ENCODE data around the gene RALGPS1.

The RALGPS1 gene

DNA sequence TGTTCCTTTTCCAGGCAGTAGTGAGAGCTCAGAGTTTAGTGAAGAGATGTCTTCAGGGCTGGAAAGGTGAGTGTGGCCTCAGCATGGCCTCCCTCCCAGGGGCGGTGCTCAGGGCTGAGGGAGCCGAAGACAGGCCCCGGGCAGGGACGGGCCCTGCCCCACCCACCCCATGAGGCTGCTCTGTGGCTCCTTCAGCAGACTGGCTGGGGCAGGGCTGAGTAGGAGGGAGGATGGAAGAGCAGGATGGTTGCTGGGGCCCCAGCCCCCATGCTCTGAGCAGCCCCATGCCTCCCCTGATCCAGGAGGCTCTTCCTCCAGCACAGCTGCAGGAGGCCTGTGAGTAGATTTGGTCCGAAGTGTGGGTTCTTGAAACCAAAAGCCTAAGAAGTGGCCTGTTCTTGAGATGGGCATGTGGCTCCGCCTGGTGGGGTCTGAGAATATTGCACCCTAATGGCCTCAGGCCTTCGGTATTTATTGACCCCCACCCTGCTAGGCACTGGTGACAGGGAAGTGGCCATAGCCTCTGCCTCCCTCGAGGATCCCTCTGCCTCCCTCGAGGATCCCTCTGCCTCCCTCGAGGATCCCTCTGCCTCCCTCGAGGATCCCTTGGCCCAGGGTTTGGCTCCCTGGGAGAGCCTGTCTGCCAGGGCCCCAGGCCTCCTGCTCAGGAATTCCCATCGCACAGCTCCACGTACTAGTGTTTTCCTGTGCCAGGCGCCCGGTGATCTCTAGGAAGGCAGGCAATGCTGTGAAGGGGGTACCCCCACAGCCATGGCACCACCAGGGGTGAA lies 284.6 kb downstream of the RALGPS1 start:
- peak; percentile 46 to 71 (median 58) for DNase-seq (ENCODE audit: low read depth in 3 of 3, low spot score in 1 of 3)

DNA sequence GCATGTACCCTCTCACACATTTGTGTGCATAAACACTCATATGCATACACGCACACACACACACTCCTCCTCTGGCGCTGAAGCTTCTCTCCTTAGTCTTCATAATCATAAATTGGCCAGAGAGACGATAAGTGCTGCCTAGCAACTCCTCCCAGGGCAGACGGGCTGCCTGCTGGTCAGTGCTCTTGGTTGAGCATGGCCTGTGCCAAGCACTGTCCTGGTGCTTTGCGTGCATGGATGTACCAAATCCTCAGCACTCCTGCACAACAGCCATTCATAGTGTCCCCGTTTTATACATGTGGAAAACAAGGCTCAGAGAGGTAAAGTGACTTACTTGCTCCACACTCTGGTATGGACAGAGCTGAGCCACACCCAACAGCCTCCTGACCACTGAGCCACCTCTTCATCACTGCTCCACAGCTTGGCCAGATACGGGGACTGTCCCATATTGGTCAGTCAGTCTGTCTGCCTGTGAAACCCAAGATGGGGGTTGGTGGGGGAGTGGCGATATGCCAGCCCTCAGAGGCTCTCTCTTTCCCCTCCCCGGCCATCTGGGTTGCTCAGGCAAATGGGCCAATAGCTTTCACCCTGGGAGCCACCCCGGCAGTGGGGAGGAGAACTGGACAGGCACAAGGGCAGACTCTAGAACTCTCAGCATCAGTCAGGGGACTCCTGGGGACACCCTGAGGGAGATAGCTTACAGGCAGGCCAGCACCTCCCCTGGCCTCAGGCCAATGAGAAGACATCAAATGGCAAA lies 285.7 kb downstream of the RALGPS1 start:
- DNase-seq (ENCODE audit: low read depth in 3 of 3, low spot score in 1 of 3) = no peak

DNA sequence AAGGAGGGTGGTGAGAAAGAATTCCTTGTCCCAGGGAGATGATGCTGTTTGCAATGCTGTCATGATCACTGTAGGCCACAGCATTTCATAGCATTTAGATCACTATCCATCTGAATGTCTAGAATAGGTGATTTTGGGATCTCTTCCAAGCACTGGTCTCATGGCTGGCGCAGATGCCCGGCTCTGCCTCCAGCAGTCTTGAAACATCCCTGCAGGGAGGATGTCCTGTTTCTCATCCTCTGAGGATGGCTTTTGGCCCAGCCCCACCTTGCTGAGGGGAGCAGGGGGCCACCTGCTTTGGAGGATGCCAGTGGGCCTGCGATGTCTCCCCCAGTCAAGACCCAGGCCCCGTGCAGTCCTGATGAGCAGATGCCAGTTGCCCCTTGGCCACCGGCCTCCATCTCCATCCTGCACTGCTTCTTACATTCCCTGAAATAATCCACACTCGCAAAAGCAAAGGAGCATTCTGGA lies 286.5 kb downstream of the RALGPS1 start:
- DNase-seq (ENCODE audit: low read depth in 3 of 3, low spot score in 1 of 3) = no peak

DNA sequence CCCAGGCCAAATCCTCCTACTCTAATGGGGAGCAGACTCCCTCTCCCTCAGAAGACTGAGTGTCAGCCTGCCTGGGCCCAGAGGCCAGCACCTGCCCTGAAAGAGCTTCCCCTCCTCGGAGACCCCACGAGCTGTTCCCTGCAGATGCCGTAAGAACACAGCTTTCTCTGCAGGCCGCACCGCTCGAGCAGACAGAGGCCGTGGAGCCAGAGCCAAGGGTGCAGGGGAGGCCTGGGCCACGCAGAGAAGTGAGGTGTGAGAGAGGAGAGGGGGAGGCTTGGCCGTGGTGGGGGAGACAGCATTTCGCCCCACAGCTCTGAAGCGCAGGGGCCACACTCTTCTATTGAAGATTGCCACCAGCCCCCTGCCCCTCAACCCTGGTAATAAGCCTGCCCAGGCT lies 287.1 kb downstream of the RALGPS1 start:
- no peak for DNase-seq (ENCODE audit: low read depth in 3 of 3, low spot score in 1 of 3)

DNA sequence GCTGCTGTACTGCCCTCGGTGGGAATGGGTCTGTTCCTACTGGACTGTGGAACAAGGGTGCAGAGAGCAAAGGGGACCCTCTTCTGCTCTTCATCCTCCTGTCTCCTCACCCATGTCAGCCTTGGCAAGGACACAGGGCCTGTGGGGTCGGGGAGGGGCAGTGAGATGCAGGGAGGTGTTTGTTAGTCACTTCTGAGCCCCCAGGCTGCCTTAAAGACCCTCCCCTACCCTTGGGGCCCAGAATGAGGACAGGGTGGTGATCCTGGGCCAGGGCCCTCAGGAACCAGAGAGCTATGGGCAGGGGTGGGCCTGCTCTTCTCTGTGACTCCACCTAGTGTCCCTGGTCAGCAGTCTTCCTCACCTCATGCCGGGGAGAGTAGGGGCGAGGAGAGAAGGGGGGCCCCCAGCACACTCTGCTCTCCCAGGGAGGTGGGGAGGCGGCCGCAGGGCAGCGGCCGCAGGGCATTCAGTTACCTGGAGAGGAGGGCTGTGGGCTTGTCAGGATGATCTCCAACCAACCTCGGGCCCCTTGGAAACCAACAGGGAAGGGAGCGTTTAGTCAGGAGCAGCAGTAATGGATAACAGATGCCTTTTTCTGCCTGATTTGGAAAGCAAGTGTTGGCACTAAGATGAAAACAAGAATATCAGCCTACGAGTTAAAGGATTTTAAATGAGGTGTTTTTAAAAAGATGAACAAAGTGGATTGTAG lies 288.0 kb downstream of the RALGPS1 start:
- no peak for DNase-seq (ENCODE audit: low read depth in 3 of 3, low spot score in 1 of 3)

- no peak for DNase-seq (ENCODE audit: low read depth in 3 of 3, low spot score in 1 of 3)
These were observed 289.2 kb downstream of the RALGPS1 start for GRCh38 chr9:127203681-127204327.

- no peak for DNase-seq (ENCODE audit: low read depth in 3 of 3, low spot score in 1 of 3)
These were observed 290.3 kb downstream of the RALGPS1 start for GRCh38 chr9:127204771-127205470.

- DNase-seq (ENCODE audit: low read depth in 3 of 3, low spot score in 1 of 3) = no peak
These were observed 291.4 kb downstream of the RALGPS1 start for GRCh38 chr9:127205952-127206351.

GRCh38 chr9:127206666-127207065 lies 292.1 kb downstream of the RALGPS1 start:
- no peak for DNase-seq (ENCODE audit: low read depth in 3 of 3, low spot score in 1 of 3)

- DNase-seq (ENCODE audit: low read depth in 3 of 3, low spot score in 1 of 3) = no peak
These were observed 293.3 kb downstream of the RALGPS1 start for GRCh38 chr9:127207734-127208410.

- no peak for DNase-seq (ENCODE audit: low read depth in 3 of 3, low spot score in 1 of 3)
These were observed 293.8 kb downstream of the RALGPS1 start for GRCh38 chr9:127208416-127208815.

DNA sequence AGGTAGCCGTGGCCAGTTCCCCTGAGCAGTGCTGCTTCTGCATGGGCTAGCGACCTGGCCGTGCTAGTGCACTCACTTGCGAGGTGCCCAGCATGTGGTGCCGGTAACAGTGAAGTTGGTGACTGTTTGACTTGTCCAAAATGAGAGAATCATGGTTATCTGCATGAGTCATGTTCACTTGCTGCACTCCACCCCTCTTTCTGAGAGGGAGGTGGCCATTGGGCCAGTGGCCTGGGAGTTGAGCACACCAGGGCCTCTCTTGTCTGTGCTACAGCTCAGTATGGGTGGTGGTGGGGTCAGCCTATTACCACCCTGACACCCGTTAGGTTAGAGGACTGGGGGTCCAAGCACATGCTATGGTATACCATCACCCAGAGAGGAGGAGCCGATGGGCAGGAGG lies 294.6 kb downstream of the RALGPS1 start:
- no peak for DNase-seq (ENCODE audit: low read depth in 3 of 3, low spot score in 1 of 3)

GRCh38 chr9:127209948-127210640 lies 295.5 kb downstream of the RALGPS1 start:
- DNase-seq (ENCODE audit: low read depth in 3 of 3, low spot score in 1 of 3) = no peak

DNA sequence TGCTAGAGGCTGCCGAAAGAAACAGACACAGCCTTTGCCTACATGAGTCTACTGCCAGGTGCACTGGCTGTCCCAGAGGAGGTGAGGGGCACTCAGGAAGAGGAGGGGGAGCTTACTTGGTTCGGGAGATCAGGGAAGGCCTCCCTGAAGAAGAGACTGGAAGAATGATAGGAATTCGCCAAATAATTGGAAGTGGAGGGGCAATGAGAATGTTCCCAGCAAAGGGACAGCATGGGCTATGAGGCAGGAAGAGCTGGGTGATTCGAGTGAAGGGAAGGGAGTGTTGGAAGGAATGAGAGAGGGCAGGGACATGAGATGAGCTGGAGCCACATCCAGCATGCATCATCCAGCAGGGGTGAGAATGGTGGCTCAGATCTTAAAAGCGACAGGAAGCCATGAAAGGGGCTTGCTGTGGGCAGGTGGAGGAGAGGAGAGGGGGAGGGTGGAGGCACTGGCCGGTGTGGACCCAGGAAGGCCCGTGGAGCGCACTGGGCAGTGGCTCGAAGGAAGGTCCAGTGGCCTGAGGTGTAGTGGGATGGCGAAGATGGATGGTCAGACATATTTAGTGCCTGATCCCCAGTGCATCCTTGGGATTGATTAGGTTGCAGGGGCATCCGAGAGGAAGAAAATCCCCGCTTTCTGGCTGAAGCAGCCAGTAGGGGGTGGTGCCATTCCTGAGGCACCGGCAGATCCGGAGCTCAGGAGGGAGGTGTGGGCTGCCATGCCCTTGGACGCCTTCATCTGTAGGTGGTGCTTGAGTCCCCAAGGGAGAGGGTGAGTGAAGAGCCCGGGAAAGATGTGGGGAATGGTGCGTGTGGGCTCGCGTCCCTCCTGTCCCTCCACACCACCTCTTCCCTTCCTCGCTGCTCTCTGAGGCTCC lies 296.5 kb downstream of the RALGPS1 start:
- no peak for DNase-seq (ENCODE audit: low read depth in 3 of 3, low spot score in 1 of 3)

- no peak for DNase-seq (ENCODE audit: low read depth in 3 of 3, low spot score in 1 of 3)
These were observed 297.4 kb downstream of the RALGPS1 start for GRCh38 chr9:127211983-127212382.

- DNase-seq (ENCODE audit: low read depth in 3 of 3, low spot score in 1 of 3) = no peak
These were observed 297.9 kb downstream of the RALGPS1 start for GRCh38 chr9:127212453-127212852.

DNA sequence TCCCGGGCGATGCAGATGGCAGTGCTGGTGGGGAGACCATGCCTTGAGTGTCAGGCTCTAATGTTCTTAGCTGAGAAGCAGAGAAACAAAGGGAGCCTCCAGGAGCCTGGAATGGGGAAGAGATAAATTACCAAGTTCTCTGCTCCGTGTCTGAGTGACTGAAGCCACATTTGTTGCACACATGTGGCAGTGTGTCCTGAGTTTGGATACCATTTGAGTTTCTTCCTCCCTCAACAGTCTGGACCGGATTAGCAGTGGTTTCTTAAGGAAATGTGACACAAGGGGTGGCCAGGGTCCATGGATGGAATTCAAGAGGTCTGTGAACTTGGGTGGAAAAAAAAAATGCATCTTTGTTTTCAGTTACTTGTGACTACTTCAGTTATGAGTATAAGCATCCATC lies 299.3 kb downstream of the RALGPS1 start:
- DNase-seq (ENCODE audit: low read depth in 3 of 3, low spot score in 1 of 3) = no peak
